Activated CD4-positive, alpha-beta T cell treated with anti-CD3 and anti-CD28 coated beads, Interleukin-2, amount 50 U/mL, for 24 hours (primary cell): ENCODE measurements around the gene TANK.

Source experiments
- DNase-seq, 2 donors: peaks; one replicate each; pipeline ENCODE4 v3.0.0-alpha.2; 2020; ENCODE audit warnings: low read depth in 1 of 2, low spot score in 1 of 2

The TANK gene

DNA sequence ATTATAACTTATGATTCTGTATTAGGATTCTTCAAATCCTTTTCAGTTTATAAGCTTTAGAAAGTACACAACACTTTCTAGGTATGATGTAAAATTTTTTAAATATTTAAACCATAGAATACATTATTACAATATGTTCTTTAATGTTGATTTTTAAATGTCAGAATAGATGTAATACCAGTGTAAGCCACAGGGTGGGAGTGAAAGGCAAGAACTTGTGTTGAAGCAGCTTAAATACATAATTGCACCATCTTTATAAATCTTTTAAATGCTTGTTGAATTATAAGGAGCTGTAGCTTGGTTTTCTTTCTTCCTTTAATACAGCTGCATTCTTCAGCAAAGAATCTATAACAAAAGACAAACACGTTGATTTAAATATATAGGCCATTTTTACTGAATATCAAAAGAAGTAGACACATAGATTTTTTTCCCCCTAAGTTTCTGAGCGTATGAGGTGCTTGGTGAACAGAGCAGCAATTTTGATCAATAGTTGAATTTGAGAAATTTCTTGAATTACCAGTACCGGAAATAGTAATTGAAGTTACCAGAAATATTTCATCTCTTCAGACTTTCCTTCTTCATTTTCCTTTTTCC, 63.0 kb downstream of the TANK start:
- DNase-seq = no peak

DNA sequence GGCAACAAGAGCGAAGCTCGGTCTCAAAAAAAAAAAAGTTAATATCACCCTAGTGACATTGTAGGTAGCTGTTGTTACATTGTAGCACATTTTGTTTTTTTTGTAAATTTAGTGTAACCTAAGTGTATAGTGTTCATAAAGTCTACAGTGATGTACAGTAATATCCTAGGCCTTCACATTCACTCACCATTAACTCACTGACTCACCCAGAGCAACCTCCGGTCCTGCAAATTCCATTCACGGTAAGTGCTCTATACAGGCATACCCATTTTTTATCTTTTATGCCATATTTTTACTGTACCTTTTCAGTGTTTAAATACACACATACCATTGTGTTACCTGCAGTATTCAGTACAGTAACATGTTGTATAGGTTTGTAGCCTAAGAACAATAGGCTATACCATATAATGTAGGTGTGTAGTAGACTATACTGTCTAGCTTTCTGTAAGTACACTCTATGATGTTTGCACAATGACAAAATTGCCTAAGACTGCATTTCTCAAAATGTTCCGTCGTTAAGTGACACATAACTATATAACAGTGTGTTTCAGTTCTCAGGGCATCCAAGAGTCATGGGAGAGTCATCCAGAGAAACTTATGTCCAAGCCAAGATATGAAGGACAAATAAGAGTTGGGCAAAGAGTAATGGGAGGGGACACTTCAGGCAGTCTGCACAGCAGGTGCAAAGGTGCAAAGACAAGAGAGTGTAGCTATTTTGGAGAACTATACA, 68.4 kb downstream of the TANK start:
- DNase-seq = no peak

DNA sequence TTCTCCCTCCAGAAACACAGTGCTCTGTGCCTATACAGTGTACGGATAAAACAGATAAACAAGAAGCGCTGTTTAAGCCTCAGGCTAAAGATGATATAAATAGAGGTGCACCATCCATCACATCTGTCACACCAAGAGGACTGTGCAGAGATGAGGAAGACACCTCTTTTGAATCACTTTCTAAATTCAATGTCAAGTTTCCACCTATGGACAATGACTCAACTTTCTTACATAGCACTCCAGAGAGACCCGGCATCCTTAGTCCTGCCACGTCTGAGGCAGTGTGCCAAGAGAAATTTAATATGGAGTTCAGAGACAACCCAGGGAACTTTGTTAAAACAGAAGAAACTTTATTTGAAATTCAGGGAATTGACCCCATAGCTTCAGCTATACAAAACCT, 70.7 kb downstream of the TANK start:
- no peak for DNase-seq

DNA sequence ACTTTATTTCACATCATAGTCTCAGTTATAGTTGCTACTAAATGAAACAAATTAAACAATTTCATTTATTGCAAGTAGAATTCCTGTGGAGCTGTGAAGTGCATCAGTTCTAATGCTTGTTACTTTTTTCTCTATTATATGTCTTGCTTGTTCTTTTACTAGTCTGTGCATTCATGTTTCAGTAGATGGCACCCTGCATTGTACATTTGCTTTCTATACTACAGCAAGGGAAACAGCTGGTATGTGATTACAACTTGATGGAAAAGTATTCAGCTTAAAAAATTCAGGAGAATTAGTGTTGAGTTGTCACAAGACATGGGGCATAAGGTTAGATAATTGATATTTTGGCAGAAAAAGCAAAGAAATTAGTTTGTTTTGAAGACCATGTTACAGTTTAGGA, 72.3 kb downstream of the TANK start:
- no peak for DNase-seq

- no peak for DNase-seq
Measured at GRCh38 chr2:161233858-161234431, 73.7 kb downstream of the TANK start.

DNA sequence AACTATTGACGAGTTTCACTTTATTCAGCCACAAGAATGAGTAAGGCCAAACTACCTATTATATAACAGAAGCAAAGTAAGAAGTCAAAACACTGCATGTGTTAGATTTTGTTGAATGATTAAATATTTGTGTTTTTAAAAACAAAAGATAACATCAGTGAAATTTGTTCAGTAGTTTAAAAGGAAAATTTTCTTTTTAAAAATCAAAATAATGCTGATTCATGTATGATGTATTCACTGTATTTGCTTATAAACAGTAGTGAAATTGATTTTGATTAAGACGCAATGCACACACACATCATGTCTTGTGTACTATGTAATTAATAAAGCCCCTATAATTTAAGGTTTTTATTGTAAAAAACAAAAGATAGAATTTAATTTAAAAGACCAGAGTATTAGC, 74.4 kb downstream of the TANK start:
- DNase-seq = no peak

DNA sequence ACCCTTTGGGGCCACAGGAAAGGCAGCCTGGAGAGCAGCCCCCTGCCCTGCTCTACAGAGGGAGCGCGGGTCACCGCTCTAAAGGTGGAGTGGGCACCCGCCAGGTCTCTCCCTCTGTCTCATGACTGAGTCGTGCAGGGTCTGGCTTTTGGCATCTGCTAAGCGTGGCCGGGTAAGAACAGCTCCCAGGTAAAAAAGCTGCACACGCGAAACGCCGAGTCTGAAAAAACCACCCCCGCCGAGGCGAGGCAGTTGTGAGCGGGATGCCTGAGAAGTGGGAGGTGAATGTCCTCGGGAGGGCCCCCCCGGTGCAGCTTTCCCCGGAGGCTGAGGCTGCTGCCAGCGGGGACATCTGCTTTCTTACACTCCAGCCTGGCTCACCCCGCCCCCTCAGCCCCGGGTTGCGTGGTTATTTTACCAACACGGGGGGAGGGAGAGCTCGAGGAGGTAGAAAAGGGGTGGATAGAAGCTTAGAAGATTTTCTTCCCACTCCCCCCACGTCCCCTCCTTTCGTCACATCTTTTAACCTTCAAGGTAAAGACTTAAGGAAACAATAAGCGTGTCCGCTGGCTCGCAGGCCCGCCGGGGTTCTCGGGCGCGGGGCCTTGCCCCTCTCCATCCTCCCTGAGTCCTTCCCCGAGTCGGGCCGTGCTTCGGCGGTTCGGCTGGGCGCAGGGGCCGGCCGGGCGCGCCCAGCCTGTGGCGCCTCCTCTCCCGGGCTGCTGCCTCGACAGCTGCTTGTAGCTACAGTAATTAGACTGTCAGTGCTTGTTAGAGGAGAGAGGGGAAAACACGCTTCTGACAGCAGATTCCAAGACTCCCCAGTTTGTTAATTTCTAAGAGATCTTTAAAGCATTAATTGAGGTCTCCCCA, 77.4 kb downstream of the TANK start:
- no peak for DNase-seq

DNA sequence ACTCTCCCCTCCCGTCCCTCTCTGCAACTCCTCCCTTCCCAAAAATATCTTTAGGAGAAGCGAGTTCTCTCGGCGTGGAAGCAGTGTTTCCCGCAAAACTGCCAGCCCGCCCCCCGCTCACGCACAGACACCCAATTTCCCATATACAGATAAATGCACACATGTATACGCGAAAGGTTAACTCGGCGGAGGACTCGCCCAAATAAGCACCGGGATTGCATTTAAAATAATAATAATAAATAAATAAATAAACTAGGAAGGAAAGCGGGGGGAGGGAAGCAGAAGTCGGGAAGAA, 78.0 kb downstream of the TANK start:
- DNase-seq = no peak

DNA sequence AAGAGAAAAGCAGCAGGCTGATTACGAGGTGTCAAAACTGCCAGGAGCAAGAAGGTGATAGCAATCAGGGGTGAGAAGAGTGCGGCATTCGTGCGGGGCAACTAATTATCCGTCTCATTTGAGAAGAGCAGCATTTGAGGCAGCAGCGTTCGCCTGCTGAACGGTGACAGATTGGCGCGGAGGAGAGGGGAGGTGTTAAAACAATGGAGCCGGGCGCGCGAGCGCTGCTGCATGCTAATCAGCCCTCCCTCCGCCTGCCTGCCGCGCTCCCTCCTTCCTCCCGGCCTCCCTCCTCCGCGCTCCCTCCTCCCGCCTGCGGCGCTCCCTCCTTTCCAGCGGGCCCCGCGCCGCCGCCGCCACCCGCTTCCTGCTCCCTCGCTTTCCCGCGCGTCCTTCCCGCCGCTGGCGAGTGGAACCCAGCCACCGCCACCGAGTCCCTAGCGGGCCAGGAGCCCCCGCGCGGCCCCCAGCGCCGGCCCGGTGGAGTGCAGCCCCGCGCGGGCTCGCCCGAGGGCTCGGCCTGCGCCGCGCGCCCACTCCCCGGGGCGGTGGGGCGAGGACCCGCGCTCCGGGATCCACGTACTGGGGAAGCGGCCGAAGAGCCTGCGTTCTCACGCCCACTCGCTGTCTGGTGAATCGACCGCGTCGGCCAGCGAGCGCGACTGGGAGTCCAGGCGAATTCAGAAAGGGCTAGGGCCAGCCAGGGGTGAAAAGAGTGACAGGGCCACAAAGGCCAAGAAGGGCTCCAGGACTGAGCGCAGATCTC, 78.5 kb downstream of the TANK start:
- DNase-seq = peak in 1 of 2 donors; percentile 42

GRCh38 chr2:161239326-161240109, 79.3 kb downstream of the TANK start:
- no peak for DNase-seq

- no peak for DNase-seq
Measured at GRCh38 chr2:161241894-161242293, 81.7 kb downstream of the TANK start.

DNA sequence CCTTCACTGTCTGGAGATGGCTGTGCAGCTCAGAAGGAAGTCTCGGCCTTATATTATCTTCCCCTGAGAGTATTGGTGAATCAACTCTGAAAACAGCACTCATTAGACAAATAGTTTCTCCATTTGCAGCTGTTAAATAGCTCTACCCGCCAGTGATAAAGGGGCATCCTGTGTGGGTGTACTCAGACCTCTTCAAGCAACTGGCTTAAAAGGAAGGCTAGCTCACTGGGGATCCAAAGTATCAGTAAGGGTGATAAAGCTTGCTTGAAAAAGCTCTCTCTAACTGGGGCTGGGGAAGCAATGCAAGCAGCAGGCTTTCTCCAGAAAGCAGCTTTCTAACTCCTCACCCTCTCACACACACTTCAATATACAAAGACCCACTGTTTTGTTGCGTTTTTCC, 83.1 kb downstream of the TANK start:
- DNase-seq = no peak

DNA sequence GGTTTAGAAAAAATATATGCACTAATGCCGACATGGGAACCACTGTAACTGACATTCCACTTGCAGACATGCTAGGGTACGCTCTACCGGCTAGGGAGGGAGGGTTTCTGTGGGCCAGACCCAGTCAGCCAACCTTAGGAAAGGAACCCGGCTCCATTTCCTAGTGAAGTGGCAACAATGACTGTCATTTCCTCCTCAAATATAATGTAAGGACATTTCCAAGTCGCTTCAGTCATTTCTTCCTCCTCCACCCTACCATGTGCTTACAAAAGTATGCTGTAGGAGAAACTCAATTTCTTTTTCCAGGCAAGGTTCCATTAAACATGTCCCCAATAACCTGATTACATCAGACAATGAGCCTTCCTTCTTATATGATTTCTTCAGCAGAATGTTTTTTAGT, 83.7 kb downstream of the TANK start:
- DNase-seq = no peak

- peak in 1 of 2 donors; percentile 41 for DNase-seq
Measured at GRCh38 chr2:161244387-161245260, 84.4 kb downstream of the TANK start.

DNA sequence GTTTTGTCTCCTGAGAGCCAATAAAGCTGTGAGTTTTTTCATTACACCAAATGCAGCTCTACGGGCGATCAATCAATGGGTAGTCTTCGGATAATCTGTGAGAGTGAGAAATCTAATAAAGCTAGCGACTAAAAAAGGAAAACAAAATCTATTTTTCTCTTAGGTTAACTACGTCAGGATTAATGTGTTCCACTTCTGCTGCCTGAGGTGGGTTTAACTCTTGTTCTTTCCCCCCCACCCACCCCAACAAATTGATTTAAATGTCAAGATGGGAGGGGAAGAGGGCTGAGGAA, 85.0 kb downstream of the TANK start:
- no peak for DNase-seq

DNA sequence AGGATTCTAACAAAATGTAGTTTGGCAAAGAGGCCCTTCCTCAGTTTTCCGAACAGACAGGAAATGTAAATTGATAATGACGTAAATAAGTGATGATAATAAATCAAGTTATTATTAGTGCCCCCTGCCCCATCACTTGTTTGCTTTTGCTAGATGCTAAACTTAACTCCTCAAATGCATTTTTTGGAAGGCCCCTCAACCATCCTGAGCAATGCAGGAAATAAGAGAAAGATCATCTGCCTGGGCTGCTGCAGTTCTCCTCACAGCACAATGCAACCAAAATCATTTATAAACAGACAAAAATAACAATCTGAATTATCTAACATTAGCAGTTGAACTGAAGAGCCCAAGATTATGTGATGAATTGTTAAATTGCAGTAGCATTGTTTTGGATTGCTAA, 85.4 kb downstream of the TANK start:
- no peak for DNase-seq

DNA sequence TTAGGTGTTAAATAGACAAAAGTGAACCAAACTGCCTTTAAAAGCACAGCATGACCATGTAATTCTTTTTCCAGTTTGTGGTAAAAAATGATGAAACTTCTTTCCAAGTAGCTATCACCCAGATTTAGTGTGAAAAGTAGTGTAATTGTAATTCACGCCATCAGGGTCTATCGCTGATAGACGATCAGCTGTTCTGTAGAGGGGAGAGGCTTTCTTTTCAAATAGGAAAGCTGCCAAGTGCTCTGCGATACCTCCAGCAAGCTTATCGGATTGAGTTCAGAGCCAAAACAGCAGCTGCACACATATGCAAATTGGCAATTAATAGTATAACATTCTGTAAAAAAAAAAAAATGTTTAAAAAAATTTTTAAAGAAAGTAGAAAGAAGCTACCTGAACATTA, 86.1 kb downstream of the TANK start:
- no peak for DNase-seq

DNA sequence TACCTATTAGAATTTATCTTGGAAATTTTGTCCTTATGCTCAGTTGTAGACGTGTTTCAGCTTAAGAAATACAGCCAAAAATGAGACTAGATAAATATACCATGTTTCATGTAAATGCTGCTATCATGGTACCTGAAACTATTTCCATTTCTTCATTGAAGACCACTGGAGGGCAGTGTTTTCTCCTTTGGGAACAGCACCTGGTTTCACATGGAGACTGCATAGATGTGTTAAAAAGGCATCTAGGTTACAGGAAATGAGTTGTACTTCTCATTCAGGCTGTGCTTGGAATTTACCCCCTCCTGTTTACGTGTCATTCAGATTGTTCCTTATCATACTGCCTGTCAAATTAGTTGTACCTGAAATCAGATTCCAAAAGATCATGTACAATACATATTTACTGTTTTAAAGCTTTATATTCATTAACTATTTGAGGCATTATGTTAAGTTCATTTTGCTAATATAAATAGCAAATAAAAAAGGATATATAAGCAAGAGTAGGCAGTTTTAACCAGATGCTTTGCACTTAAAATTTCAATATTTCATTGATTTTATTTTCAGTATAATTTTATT, 90.7 kb downstream of the TANK start:
- no peak for DNase-seq
